GM19467 (cell line): ENCODE results near the gene NUP35.
"Not testable (repeated sequence)": the region's sequence is repeated elsewhere in the genome, so short reads cannot be mapped to it uniquely, and the experiment has no call there.

ENCODE experiments used
- ATAC-seq: cut with Tn5 transposase; IDR thresholded peaks from one replicate; pipeline ENCODE4 v1.9.1; 2021; ENCODE audit warnings: mild to moderate bottlenecking, moderate library complexity; ENCODE audit not compliant: unreplicated experiment

The NUP35 gene

DNA sequence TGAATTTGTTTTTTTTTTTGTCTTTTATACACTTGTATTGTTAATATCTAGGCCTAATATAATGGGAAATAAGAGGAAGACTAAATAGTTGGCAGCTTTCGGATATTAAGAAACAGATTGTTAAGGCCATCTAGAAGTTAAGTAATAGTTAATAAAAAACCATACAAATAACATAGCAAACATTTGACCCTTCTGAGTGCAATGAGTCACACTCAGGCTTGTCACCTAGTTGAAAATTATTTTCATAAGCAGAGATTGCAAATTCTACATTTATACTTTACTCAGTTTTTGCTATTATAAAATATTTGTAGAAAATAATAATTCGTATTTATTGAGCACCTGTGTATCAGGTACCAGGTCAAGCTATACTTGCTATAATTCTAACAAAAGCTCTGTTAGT is 2.4 kb downstream of the NUP35 start:
- ATAC-seq, result no peak

DNA sequence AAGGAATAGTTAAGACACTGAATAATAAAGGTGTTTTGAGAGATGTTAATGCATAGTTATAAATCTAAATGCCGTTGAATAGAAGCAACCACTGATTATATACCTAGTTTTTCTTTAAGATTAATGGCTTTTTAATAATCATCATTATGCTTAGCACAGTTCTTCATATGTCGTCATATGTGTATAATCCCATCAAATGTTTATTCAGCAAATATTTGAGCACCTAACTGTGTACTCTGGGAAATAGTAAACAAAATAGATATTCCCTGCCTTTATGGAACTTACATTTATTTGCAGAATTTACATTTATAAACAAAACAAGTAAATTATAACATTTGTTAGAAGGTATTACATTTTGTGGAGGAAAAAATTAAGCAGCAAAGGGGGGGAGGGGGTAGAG is 9.8 kb downstream of the NUP35 start:
- no peak for ATAC-seq

GRCh38 chr2:183148955-183149354 is 24.7 kb downstream of the NUP35 start:
- no peak for ATAC-seq

DNA sequence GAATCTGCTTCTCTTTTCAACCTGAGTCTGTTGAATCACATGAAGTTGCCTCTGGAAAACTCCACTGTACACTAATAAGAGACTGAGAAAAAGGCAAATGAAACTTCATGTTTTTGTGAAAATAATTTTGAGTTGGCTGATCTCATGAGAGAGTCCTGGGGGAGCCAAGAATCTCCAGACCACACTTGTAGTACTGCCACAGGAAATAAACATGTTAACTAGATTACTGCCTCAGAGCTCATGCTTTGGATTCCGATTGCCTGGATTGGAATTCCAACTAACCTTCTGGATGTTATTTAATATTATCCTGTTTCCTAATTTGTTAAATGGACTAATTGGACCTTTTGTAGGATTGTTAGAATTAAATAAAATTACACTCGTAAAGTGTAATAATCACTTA is 25.2 kb downstream of the NUP35 start:
- ATAC-seq, result no peak

DNA sequence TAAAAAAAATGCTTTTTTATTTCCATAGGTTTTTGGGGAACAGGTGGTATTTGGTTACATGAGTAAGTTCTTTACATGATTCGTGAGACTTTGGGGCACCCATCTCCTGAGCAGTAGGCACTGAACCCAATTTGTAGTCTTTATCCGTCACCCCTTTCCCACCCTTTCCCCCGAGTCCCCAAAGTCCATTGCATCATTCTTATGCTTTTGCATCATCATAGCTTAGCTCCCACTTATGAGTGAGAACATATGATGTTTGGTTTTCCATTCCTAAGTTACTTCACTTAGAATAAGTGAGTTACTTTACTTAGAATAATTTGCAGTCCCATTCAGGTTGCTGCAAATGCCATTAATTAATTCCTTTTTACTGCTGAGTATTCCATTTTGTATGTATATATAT is 28.0 kb downstream of the NUP35 start:
- ATAC-seq, result not testable (repeated sequence)

DNA sequence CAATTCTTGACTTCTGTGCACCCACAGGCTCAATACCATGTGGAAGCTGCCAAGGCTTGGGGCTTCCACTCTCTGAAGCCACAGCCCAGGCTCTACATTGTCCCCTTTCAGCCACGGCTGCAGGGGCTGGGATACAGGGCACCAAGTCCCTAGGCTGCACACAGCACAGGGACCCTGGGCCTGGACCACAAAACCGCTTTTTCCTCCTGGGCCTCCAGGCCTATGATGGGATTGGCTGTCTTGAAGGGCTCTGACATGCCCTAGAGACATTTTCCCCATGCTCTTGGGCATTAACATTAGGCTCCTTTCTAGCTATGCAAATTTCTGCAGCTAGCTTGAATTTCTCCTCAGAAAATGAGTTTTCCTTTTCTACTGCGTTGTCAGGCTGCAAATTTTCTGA is 29.7 kb downstream of the NUP35 start:
- ATAC-seq, result no peak

DNA sequence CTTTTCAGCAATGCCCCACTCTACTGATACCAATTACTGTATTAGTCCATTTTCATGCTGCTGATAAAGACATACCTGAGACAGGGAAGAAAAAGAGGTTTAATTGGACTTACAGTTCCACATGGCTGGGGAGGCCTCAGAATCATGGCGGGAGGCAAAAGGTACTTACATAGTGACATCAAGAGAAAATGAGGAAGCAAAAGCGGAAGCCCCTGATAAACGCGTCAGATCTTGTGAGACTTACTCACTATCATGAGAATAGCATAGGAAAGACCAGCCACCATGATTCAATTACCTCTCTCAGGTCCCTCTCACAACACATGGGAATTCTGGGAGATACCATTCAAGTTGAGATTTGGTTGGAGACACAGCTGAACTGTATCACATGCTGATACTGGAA is 30.5 kb downstream of the NUP35 start:
- ATAC-seq, result not testable (repeated sequence)

GRCh38 chr2:183157131-183157530 is 32.9 kb downstream of the NUP35 start:
- ATAC-seq, result no peak

DNA sequence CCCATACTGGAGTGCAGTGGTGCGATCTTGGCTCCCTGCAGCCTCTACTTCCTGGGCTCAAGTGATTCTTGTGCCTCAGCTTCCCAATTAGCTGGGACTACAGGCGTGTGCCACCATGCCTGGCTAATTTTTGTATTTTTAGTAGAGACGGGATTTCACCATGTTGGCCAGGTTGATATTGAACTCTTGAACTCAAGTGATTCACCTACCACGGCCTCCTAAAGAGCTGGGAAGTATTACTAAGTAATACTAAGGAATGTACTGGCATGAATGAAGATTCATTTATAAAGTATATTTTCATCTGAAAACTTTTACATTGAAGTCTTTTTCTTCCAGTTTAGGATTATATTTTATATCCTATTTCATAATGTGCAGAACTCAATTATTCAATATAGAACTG is 38.1 kb downstream of the NUP35 start:
- ATAC-seq, result no peak

- no peak for ATAC-seq
Observed at GRCh38 chr2:183163821-183164649, 39.8 kb downstream of the NUP35 start.

GRCh38 chr2:183164650-183165015 is 40.4 kb downstream of the NUP35 start:
- no peak for ATAC-seq

DNA sequence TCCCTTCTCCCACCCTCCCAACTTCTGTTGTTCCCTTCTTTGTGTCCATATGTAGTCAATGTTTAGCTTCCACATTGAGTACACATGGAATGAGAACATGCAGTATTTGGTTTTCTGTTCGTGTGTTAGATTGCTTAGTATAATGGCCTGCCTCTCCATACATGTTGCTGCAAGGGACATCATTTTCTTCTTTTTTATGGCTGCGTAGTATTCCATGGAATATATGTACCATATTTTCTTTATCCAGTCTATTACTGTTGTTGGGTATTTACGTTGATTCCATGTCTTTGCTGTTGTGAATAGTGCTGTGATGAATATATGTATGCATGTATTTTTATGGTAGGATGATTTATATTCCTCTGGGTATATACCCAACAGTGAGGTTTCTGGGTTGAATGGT is 42.0 kb downstream of the NUP35 start:
- ATAC-seq, result no peak

DNA sequence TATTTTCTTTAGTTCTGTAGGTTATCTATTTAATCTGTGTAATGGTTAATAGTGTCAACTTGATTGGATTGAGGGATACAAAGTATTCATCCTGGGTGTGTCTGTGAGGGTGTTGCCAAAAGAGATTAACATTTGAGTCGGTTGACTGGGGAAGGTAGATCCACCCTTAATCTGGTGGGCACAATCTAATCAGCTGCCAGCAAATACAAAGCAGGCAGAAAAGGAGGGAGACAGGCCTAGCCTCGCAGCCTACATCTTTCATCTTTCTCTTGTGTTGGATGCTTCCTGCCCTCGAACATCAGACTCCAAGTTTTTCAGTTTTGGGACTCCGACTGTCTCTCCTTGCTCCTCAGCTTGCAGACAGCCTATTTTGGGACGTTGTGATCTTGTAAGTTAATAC is 42.7 kb downstream of the NUP35 start:
- ATAC-seq, result not testable (repeated sequence)

DNA sequence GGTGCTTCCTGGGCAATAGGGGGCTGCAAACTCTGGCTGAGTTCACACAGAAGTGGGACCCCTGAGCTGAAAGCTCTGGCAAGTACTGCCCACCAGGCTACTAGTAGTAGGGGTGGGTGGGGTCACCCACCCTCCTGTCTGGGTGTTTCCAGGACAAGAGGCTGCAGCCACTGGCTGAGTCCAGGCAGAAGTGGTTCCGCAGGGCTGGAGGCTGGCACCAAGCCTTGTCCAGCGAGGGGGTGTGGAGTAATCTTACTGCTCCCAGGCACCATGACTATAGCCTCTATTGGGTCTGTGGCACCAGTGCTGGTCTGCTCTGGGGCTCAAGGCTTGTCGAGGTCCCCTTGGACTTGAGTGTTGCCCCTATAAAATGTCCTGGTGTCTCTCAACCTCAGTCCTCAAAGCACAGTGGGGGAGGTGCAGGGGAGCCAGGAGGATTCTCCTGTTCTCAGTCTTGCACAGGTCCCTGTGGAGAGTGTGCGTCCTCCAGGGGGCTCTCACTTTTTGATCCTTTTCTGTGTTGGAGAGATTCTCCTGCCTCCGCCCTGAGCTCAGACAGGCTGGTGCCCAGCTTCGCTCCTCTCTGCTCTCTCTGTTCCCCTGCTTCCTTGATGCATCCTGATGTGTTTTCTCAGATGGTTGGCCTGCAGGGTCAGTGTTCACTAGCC is 48.1 kb downstream of the NUP35 start:
- no peak for ATAC-seq

- ATAC-seq, result no peak
Observed at GRCh38 chr2:183179156-183179555, 54.9 kb downstream of the NUP35 start.

- ATAC-seq, result no peak
Observed at GRCh38 chr2:183185534-183185933, 61.3 kb downstream of the NUP35 start.

DNA sequence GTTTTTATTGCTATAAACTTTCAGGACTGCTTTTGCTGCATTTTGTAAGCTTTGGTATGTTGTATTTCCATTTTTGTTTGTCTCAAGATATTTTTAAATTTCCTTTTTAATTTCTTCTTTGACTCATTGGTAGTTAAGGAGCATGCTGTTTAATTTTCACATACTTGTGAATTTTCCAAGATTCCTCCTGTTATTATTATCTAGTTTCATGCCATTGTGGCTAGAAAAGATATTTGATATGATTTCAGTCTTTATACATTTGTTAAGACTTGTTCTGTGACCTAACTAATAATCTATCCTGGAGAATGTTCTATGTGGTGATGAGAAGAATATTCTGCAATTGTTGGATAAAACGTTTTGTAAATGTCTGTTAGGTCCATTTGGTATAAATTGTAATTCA is 62.1 kb downstream of the NUP35 start:
- ATAC-seq, result no peak

DNA sequence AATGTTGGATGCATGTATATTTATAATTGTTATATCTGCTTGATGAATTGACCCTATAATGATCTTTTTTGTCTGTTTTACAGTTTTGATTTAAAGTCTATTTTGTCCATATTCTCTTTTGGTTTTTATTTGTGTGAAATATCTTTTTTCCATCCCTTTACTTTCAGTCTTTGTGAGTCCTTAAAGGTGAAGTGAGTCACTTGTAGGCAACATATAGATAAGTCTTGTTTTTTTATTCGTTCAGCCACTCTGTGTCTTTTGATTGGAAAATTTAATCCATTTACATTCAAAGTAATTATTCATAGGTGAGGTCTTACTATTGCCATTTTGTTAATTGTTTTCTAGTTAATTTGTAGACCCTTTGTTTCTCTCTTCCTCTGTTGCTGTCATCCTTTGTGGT is 62.5 kb downstream of the NUP35 start:
- no peak for ATAC-seq

DNA sequence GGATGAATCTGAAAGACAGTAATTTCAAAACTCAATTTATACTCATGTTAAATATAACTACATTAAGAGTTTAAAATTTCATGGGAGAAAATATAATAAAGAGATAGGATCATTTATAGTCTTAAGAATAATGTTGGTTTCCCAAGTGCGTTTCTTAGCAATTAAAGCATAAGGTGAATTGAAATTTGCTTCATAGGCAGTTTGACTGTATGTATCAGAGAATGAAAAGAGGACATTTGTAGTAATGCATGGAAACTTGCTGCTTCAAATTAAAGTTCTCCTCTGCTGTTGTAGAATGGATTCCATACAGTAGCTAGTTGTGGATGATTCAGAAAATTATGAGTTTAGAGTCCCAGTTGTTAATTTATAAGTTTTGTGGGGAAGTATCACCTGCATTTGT is 68.1 kb downstream of the NUP35 start:
- no peak for ATAC-seq

DNA sequence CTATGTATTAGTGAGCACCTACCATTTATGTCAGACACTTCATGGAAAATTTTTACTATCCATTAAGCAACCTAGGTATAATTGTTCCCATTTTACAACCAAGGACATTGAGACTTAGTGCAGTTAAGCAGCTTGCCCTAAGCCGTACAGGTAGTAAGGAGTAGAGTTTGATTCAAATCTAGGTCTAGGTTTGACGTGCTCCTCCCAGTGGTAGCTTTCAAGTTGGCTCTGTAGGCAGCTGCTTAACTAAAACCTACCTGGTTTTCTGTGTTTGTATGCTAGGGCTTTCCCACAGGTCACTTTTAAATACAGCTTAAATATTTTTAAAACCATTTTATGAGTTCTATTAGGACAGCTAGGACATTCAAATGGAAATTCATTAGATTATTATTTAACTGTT is 69.7 kb downstream of the NUP35 start:
- ATAC-seq, result no peak

- ATAC-seq, result no peak
Observed at GRCh38 chr2:183195397-183195796, 71.2 kb downstream of the NUP35 start.

- ATAC-seq, result no peak
Observed at GRCh38 chr2:183195998-183196409, 71.8 kb downstream of the NUP35 start.

- ATAC-seq, result no peak
Observed at GRCh38 chr2:183204397-183204796, 80.2 kb downstream of the NUP35 start.
